ENCODE results near the gene ARHGAP22. TPM values are rescaled to one million over a fixed set of nuclear protein-coding genes. Genes with fewer than 3 reads are reported as not detected.

The ARHGAP22 gene
- total RNA-seq, 1 experiment from 2014 or later, result 1.8 TPM

DNA sequence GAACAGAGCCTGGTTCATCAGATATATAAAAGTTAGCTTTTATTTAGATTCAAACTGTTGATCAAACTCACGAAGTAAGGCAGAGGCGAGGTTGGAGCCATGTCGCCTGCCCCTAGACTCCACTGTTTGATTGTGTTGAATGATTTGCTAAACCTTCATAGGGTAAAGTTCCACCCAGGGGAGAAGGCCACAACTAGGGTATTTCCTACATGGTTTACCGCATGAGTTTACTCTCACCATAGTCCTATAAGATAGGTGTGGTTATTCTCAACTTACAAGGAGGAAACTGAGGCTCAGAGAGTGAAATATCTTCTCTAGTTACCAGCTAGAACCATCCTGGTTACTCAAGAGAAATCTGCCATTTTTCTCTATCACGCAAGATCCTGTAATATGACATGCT, 31.8 kb downstream of the ARHGAP22 start:
- BruUV-seq (replicated peaks), result no TSS peak
- Histone ChIP-seq H3K36me3 (ENCODE audit: control insufficient read depth, insufficient read depth, low read length) (no peaks in the 10 kb centered on the region), H3K9me3 (ENCODE audit: control insufficient read depth, insufficient read depth, low read depth, low read length) (no peaks in the 10 kb centered on the region), H3K27me3 (ENCODE audit: control insufficient read depth, insufficient read depth, low read length) (peaks cover 3% of the 10 kb centered on the region; the same call in 1 of the 2 replicates), H3K4me1 (ENCODE audit: control insufficient read depth, insufficient read depth, low read length) (no peaks in the 10 kb centered on the region), H3K4me3 (ENCODE audit: low read depth in 2 of 2, low read length in 2 of 2) (no peak overlapping the region), H3K27ac (ENCODE audit: low read length) (no peak overlapping the region)
- intact Hi-C loops (cut with micrococcal nuclease; ENCODE audit: unreplicated experiment), result no loop called here
- no peak for DNase-seq (ENCODE audit: low read depth, low spot score)
- in situ Hi-C loops (cut with HindIII; ENCODE audit: low pct_unique_long_range_greater_than_20kb, low sequenced_read_pairs), result no loop called here
- ATAC-seq, result no peak
- TF ChIP-seq SIN3A (IDR thresholded peaks at IDR 0.05; ENCODE audit: borderline replicate concordance, insufficient read depth, low read depth, low read length), result no peak
- TF ChIP-seq, protein P1, sequence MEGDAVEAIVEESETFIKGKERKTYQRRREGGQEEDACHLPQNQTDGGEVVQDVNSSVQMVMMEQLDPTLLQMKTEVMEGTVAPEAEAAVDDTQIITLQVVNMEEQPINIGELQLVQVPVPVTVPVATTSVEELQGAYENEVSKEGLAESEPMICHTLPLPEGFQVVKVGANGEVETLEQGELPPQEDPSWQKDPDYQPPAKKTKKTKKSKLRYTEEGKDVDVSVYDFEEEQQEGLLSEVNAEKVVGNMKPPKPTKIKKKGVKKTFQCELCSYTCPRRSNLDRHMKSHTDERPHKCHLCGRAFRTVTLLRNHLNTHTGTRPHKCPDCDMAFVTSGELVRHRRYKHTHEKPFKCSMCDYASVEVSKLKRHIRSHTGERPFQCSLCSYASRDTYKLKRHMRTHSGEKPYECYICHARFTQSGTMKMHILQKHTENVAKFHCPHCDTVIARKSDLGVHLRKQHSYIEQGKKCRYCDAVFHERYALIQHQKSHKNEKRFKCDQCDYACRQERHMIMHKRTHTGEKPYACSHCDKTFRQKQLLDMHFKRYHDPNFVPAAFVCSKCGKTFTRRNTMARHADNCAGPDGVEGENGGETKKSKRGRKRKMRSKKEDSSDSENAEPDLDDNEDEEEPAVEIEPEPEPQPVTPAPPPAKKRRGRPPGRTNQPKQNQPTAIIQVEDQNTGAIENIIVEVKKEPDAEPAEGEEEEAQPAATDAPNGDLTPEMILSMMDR (IDR thresholded peaks at IDR 0.05), result no peak
- TF ChIP-seq, protein P2, sequence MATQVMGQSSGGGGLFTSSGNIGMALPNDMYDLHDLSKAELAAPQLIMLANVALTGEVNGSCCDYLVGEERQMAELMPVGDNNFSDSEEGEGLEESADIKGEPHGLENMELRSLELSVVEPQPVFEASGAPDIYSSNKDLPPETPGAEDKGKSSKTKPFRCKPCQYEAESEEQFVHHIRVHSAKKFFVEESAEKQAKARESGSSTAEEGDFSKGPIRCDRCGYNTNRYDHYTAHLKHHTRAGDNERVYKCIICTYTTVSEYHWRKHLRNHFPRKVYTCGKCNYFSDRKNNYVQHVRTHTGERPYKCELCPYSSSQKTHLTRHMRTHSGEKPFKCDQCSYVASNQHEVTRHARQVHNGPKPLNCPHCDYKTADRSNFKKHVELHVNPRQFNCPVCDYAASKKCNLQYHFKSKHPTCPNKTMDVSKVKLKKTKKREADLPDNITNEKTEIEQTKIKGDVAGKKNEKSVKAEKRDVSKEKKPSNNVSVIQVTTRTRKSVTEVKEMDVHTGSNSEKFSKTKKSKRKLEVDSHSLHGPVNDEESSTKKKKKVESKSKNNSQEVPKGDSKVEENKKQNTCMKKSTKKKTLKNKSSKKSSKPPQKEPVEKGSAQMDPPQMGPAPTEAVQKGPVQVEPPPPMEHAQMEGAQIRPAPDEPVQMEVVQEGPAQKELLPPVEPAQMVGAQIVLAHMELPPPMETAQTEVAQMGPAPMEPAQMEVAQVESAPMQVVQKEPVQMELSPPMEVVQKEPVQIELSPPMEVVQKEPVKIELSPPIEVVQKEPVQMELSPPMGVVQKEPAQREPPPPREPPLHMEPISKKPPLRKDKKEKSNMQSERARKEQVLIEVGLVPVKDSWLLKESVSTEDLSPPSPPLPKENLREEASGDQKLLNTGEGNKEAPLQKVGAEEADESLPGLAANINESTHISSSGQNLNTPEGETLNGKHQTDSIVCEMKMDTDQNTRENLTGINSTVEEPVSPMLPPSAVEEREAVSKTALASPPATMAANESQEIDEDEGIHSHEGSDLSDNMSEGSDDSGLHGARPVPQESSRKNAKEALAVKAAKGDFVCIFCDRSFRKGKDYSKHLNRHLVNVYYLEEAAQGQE (IDR thresholded peaks at IDR 0.05; ENCODE audit: insufficient read depth in 1 of 2, low read depth in 2 of 2, low read length in 1 of 2), result no peak
- no peak for TF ChIP-seq TCF7L2 (IDR thresholded peaks at IDR 0.05; ENCODE audit: low read depth, low read length)
- POLR2A ChIA-PET, result no interaction called here
- CTCF ChIA-PET, result no interaction called here

DNA sequence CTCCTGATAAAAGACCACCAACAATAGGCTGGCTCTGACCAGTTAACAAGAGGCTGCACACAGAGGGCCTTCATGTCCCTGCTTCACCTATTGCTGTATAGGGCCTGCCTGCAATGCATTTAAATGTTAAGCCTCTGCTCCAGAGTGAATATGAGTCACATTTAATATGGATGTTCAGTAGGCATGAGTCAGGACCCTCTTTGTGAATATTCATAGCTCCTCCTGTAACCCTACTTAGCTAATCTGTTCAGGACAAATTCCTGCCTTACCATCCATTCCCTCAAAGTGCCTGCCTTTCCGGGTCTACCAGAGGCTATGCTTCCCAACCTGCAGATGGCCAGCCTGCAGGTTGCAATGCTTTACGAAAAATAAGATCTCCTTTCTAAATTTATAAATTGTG, 32.5 kb downstream of the ARHGAP22 start:
- no peak overlapping the region for H3K4me3 ChIP-seq (ENCODE audit: low read depth in 2 of 2, low read length in 2 of 2)
- H3K27ac ChIP-seq (ENCODE audit: low read length), result no peak overlapping the region
- H3K27me3 ChIP-seq (ENCODE audit: control insufficient read depth, insufficient read depth, low read length), result peaks cover 3% of the 10 kb centered on the region; the same call in 1 of the 2 replicates
- H3K36me3 ChIP-seq (ENCODE audit: control insufficient read depth, insufficient read depth, low read length), result no peaks in the 10 kb centered on the region
- TF ChIP-seq POLR2AphosphoS5 (IDR thresholded peaks at IDR 0.05; ENCODE audit: low read depth, low read length) (no peak), SIN3A (IDR thresholded peaks at IDR 0.05; ENCODE audit: borderline replicate concordance, insufficient read depth, low read depth, low read length) (no peak), TCF7L2 (IDR thresholded peaks at IDR 0.05; ENCODE audit: low read depth, low read length) (no peak)
- TF ChIP-seq, protein P1 (IDR thresholded peaks at IDR 0.05), result no peak
- TF ChIP-seq, protein P2 (IDR thresholded peaks at IDR 0.05; ENCODE audit: insufficient read depth in 1 of 2, low read depth in 2 of 2, low read length in 1 of 2), result no peak
- intact Hi-C loops (cut with micrococcal nuclease; ENCODE audit: unreplicated experiment), result no loop called here
- POLR2A ChIA-PET, result no interaction called here
- CTCF ChIA-PET, result no interaction called here
- H3K4me1 ChIP-seq (ENCODE audit: control insufficient read depth, insufficient read depth, low read length), result no peaks in the 10 kb centered on the region
- in situ Hi-C loops (cut with HindIII; ENCODE audit: low pct_unique_long_range_greater_than_20kb, low sequenced_read_pairs), result no loop called here
- BruUV-seq (replicated peaks), result no TSS peak
- no peaks in the 10 kb centered on the region for H3K9me3 ChIP-seq (ENCODE audit: control insufficient read depth, insufficient read depth, low read depth, low read length)
- DNase-seq (ENCODE audit: low read depth, low spot score) (no peak), ATAC-seq (no peak)
